HG03439 (cell line): ENCODE results near the gene PLXNA2.

ENCODE experiments used
- ATAC-seq: cut with Tn5 transposase; IDR thresholded peaks from one replicate; pipeline ENCODE4 v1.9.1; 2021; ENCODE audit warnings: mild to moderate bottlenecking, moderate library complexity; ENCODE audit not compliant: unreplicated experiment

Gene PLXNA2

GRCh38 chr1:208006258-208006920 is 237.8 kb downstream of the PLXNA2 start:
- no peak for ATAC-seq

GRCh38 chr1:208004851-208005250 is 239.3 kb downstream of the PLXNA2 start:
- no peak for ATAC-seq

GRCh38 chr1:208003241-208003640 is 240.9 kb downstream of the PLXNA2 start:
- no peak for ATAC-seq

GRCh38 chr1:208002672-208003071 is 241.5 kb downstream of the PLXNA2 start:
- no peak for ATAC-seq

GRCh38 chr1:208002078-208002477 is 242.1 kb downstream of the PLXNA2 start:
- no peak for ATAC-seq

GRCh38 chr1:208000504-208000903 is 243.7 kb downstream of the PLXNA2 start:
- no peak for ATAC-seq

GRCh38 chr1:207999972-208000371 is 244.2 kb downstream of the PLXNA2 start:
- no peak for ATAC-seq

GRCh38 chr1:207999274-207999915 is 244.8 kb downstream of the PLXNA2 start:
- ATAC-seq: no peak

- no peak for ATAC-seq
Observed at GRCh38 chr1:207998691-207999090, 245.5 kb downstream of the PLXNA2 start.

- peak; percentile 64 for ATAC-seq
Observed at GRCh38 chr1:207997486-207998268, 246.5 kb downstream of the PLXNA2 start.

- no peak for ATAC-seq
Observed at GRCh38 chr1:207996636-207997035, 247.5 kb downstream of the PLXNA2 start.

- no peak for ATAC-seq
Observed at GRCh38 chr1:207995576-207995975, 248.6 kb downstream of the PLXNA2 start.

- ATAC-seq: no peak
Observed at GRCh38 chr1:207993477-207994445, 250.4 kb downstream of the PLXNA2 start.

GRCh38 chr1:207992677-207993236 is 251.4 kb downstream of the PLXNA2 start:
- ATAC-seq: no peak

GRCh38 chr1:207991583-207992026 is 252.6 kb downstream of the PLXNA2 start:
- no peak for ATAC-seq

- ATAC-seq: no peak
Observed at GRCh38 chr1:207990876-207991582, 253.2 kb downstream of the PLXNA2 start.

- no peak for ATAC-seq
Observed at GRCh38 chr1:207990455-207990854, 253.7 kb downstream of the PLXNA2 start.

- ATAC-seq: no peak
Observed at GRCh38 chr1:207988326-207989165, 255.6 kb downstream of the PLXNA2 start.

GRCh38 chr1:207987164-207987563 is 257.0 kb downstream of the PLXNA2 start:
- no peak for ATAC-seq
